CD4-positive, alpha-beta T cell treated with Interleukin-15 for 4 hours (primary cell): ENCODE data around the gene TEX10.
"Not testable (repeated sequence)": the region's sequence is repeated elsewhere in the genome, so short reads cannot be mapped to it uniquely, and the experiment has no call there.

Experiments
- DNase-seq: peaks from one replicate; pipeline ENCODE4 v3.0.0-alpha.2; 2020; ENCODE audit warnings: low spot score

Gene TEX10

DNA sequence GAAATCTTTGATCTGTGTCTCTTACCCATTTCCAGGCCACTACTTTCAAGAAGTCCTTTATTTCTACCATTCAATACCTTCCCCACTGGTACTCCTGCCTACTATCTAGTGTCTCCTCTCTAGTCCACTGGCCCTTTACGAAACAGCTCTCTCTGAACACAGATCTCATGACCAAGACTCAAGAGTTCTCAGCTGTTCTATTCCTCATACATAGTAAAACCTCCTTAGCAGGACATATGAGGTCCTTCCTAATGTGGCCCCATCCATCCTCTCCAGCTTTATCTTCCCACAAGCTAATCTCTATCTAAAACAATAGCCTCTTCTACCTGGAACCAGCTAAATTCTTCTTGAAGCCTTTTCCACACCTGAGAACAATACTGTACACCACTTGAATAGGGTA, 2.6 kb downstream of the TEX10 start:
- DNase-seq = no peak

DNA sequence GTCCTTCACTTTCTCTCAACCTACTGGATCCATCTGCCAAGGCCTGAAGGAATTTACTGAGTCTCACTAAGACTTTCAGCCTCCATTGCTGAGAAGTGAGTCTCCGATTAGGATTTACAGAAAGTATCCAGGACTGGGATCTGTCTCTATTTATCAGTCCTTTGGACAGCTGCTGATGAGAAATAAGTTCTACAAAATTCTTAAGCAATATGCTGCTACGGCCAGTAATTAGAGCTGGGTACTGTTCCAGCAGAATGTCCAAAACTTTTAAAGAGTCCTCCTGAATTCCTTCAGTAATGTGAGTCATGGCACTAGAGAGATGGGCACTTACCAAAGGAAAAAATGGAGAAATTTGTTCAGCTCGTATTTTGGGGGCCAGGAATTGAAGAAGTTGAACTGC, 5.9 kb downstream of the TEX10 start:
- DNase-seq = no peak

DNA sequence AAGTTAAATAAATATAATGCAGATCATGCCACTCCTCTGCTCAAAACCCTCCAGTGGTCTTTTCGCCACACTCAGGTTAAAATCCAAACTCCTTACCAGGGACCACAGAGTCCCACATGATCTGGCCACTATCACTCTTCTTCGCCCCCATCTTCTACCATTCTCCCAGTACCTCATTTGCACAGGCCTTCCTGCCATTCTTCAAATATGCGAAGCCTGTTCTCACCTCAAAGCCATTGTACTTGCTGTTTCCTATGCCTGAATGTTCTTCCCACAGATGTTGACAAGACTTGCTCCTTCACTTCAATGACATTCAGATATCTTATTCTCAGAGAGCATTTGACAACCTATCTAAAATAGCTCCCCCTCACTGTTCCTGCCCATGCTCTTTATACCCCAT, 10.9 kb downstream of the TEX10 start:
- DNase-seq = no peak

DNA sequence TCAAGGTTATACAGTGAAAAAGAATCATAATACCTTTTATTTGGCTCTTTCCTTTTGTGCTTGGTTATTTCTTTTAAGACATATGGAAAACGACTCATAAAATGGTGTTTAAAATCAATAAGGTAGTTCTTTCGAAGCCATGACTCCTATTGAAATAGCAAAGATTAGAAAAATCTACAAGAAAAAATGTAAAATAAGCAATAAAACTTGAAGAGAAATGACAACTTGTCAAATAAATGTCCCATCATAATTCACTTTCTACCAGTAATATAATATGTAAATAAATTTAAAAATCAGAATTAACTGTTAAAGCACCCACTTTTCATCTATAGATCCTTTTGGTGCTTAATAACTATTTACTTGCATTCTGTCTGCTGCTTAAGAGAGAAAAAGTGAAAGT, 12.5 kb downstream of the TEX10 start:
- DNase-seq = no peak

DNA sequence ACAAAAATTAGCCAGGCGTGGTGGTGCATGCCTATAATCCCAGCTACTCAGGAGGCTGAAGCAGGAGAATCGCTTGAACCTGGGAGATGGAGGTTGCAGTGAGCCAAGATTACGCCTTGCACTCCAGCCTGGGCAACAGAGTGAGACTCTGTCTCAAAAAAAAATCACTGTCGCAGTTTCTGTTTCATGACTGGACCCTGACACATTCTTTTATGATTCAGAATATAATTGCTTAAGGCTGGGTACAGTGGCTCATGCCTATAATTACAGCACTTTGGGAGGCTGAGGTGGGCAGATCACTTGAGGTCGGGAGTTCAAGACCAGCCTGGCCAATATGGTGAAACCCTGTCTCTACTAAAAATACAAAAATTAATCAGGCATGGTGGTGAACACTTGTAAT, 14.0 kb downstream of the TEX10 start:
- not testable (repeated sequence) for DNase-seq

DNA sequence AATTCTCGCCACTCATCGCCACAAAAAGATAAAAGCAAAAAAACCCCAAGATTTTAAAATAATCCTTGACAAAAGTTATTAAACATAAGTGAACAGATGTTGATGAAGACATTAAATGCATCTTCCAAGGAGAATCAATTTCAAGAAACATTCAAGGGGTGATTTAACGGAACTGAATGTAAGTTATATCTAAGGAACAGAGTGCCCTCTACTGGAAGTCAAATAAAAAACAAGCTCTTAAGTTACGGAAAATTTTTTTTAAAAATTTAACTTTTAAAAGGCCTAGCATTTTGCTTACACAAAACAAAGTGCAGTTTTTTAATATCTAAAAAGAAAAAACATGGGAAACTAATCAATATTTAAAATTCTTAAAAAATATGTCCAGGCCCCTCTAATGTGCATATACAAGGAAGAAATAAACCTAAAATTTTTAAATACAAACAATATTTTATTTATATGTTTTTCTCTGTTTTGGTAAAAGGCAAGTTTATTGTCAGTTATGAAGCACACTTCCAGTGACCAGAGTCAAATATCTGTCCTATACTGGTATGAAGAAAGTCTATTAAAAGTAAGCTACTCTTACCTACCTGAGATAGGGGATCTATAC, 28.0 kb downstream of the TEX10 start:
- DNase-seq = peak; percentile 25

DNA sequence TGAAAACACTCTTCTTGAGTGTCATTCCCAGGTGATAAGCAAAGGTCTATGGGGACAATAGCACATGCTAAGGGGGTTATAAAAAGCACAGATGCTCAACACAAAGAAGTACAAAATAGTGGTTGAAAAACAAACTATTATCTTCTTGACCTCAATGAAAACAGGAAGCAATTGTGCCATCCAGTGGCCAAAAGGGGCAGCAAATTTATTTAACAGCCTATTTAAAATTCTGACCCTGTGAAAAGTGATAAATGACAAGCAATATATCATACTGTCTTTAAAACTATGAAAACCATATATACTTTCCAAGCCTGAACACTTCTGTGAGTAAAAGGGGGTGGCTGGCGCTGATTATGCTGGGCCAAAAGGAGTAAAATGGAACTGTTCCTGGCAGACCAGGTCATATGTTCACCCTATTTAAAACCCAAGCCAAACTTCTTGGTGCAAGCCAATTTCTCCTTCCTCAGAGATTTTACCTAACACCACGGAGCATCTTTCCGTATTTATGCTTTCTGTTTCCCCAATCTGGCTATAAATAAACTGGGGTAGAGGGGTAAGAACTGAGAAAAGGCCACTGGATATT, 29.7 kb downstream of the TEX10 start:
- peak; percentile 39 for DNase-seq

DNA sequence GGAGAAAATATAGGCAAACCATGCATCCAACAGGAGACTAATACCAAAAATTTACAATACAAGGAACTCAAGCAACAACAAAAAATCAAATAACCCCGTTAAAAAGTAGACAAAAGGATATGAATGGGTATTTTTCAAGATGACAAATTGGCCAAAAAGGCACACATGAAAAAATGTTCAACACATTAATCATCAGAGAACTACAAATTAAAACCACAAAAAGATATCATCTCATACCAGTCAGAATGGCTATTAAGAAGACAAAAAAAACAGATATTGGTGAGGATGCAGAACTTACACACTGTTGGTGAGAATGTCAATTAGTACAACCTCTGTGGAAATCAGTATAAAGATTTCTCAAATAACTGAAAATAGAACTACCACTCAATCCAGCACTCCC, 35.0 kb downstream of the TEX10 start:
- DNase-seq = no peak

DNA sequence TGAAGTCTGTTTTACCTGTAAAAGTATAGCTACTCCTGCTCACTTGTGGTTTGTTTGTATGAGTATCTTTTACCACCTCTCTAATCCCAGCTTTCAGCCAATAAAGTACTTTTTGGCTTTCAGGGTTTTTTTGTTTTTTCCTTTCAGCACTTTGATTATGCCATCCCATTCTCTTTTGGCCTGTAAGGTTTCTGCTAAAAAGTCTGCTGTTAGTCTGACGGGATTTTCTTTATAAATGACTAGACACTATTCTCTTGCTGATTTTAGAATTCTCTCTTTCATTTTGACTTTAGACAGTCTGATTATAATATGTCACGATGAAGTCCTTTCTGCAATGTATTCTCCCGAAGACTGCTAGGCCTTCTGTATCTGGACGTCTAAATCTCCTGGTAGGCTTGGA, 37.2 kb downstream of the TEX10 start:
- DNase-seq = no peak

DNA sequence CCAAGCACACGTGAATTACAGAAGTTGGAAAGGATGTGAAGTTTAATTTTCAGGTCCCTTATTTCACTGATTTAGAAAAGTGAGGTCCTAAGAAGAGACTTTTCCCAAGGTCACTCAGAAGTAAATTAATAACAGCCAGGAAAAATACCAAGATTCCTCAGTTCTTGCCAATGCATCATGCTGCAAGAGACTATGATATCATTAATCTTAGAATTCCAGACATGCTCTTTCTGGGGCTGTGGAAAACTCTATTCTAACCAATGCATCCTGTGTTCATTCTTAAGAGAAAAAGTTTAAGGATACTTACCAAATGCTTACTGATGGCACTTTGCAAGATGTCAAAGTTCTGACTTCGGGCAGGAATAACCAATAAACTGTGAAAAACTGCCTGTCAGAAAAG, 42.8 kb downstream of the TEX10 start:
- DNase-seq = no peak

DNA sequence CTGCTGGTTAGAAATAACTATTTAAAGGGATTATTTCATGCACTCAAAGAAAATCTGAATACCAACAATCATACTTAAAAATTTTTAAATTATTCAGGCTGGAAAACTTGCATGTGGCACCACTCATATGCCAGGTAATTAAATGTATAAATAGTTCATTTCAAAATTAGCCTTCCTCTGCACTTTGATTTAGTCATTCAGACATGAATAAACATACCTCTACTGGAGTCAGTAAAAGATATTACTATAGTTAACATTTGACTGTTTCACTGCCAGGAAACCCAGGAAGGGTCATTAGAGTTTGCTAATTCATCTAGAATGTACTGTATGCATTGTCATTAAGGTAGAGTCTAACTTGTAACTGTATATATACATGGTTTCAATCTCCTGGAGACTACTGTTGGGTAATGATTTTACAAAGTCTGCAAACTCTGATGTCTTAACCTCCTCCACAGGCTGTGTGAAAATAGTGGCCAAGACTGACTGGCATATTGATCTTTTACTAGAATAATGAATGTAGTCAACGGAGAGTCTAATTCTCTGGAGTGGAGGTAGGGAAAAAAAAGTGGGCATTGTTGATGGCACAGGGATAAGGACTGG, 43.7 kb downstream of the TEX10 start:
- DNase-seq = no peak

DNA sequence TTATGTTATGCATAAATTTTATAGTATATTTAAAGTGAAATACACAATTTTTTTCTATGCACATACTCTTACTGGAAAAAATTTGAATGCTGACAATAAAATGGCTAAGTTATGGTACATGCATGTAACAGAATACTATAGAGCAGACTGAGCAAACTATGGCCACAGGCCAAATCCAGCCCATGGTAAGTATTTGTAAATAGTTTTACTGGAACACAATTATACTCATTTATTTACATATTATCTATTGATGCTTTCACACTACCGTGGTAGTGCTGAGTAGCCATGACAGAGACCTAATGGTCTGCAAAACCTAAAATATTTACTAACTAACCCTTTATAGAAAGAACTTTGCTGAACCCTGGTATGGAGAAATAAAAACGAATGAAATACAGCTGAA, 45.7 kb downstream of the TEX10 start:
- DNase-seq = no peak

DNA sequence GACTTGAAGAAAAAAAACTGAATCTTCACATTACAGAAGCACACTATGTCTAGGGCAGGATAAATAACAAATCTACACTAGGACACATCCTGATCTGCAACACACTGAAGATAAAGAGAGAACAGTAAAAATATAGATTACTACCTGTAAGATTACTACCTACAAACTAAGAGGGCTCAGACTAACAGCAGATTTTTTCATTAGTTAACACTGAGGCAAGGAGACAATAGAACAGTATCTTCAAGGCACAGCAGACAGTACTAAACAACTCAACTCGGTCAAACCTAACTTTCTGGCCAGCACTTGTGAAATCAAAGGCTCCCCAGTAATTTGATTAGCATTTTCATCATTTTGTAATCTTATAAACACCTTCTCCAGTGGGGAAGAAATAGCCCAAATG, 46.5 kb downstream of the TEX10 start:
- no peak for DNase-seq

DNA sequence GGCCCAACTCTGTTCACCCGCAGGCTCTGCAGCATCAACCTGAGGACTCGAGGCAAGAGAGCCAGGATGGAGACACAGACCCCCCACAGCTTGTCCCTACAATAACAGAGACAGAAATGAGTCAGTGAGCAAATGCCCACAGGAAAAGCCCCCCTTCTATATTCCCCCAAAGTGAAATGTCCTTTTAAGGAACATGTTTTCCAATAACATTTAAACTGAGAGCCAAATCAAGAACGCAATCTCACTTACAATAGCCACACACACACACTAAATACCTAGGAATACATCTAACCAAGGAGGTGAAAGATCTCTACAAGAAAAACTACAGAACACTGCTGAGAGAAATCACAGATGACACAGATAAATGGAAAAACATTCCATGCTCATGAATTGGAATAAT, 49.0 kb downstream of the TEX10 start:
- no peak for DNase-seq

DNA sequence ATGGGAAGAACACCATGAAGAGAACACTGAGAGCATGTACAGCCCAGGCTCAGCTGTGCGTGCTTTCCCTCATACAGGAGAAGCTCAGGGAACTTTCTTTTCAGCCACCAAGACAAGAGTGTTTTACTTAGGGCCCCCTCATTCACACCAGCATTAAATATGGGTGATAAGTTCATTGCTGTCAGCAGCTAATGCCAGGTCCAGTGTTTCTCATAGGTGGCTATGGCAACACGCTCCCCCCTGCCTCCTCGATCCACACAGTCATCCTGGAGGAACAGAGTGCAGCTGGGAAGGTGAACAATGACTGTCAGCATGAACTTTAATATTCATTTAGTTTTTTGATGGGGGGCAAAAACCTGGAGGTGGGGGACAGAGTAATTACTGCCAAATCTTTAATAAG, 54.4 kb downstream of the TEX10 start:
- no peak for DNase-seq

DNA sequence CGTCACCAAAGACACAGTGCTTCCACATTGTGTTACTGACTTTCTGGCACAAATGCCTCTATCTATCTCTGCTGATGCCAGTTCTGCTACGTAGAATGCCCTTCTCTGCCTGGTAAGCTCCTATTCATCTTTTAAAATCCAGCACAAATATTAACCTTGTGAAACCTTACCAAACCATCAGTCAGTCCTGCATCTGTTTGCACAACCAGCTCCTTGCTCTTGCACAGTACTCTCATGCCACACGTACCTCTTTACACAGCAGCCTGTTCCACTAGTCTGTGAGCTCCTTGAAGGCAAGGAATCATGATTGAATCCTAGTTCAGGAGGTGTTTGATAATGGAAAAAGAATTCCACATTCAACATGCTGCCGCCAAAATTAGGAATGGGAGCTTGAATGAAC, 56.3 kb downstream of the TEX10 start:
- no peak for DNase-seq

DNA sequence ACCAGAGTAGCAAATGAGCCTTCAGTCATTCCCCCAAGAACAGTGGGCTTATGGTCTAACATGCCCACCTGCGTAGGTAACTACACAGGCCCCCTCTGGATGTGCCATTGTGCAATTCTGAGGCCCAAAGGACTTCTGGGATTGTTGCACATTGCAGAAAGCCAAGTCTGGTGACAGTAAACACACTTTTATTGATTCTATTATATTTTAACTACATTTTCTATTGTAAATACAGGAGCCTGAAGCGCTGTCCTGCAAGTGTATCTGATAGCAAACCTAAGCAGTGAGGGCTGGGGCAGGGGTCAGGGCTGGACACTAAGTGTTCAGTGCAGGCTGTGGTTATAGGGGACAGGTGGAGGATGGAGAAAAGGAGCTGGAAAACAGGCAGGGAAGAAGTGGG, 57.5 kb downstream of the TEX10 start:
- no peak for DNase-seq

DNA sequence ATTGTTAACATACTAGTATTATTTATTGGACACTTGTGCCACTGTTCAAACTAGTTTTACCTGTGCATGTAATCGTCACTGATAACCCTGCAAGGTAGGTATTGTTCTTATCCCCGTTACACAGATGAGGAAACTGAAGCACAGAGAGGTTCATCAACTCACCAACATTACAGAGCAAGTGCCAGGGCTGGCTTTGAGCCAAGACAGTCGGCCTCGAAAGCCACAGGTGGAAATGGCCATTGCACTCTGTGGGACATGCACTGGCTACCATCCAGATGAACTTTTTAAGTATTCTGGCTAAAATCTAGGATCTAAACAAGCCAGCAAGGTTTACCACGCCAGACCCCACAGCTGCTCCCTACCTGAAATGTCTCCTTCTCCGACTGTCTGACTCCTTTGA, 57.9 kb downstream of the TEX10 start:
- DNase-seq = no peak

DNA sequence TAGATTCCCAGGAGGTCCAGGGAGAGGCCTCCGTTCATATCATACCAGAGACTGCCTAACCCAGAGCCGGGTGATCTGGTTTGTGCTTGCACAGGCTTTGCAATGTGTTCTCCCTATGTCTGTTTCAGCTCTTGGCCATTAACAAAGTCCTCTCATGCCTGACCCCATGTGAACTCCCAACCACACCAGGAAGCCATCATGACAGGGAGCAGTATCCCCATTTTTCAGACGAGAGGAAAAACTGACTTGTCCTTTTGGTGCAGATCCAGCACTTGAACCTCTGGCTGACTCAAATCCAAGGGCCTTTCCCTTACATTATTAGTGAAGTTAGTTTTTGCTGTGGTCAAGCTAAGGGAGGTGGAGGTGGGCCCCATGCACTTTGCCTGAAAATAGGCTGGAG, 58.4 kb downstream of the TEX10 start:
- no peak for DNase-seq

DNA sequence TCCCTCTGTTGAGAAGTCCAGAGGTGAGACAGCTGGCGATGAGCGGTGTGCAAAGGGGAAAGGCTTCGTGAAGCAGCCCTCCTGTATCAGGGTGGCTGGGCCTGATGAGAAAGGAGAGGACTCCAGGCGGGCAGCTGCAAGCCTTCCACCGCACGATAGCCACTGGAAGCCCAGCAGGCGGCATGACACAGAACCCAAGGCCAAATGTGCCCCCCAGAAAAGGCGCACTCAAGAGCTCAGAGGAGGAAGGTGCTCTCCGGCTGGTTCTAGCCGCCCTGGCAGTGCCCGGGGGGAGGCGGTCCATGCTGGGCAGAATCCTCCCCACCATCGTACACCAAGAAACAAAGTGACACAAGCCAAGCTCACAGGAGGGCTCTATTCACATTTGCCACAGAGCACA, 60.3 kb downstream of the TEX10 start:
- no peak for DNase-seq

DNA sequence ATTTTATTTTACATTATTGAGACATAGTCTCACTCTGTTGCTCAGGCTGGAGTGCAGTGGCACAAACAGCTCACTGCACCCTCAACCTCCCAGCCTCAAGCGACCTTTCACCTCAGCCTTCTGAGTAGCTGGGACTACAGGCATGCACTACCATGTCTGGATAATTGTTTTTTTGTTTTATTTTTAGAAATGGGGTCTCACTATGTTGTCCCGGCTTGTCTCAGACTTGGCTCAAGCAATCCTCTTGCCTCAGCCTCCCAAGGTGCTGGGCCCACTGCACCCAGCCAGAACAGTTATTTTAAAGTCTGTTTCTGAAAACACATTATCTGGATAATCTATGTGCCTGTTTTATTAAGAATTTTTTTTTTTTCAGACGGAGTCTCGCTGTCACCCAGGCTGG, 62.0 kb downstream of the TEX10 start:
- DNase-seq = no peak

DNA sequence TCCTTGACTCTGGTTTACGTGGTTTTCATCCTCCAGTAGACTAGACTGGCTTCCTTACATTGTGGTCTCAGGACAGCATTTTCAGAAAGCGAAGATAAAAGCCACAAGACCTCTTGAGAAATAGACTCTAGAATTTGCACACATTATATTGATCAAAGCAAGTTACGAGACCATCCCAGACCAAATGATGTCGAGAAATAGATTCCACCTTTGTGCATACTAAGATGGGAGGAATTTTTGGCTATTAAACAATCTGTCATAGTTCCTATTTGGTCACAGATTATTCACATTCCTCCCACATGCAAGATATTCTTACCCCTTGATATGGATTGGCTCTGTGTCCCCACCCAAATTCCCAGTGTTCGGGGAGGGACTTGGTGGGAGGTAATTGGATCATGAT, 65.6 kb downstream of the TEX10 start:
- DNase-seq = no peak

DNA sequence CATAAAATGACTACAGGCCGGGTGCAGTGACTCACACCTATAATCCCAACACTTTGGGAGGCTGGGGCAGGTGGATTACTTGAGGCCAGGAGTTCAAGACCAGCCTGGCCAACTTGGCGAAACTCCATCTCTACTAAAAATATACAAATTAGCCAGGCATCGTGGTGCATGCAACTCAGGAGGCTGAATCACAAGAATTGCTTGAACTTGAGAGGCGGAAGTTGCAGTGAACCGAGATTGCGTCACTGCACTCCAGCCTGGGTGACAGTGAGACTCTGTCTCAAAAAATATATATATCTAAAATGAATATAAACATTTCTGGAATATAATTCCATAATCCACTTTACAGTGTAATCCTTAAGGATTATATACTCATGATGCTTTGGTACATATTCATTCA, 66.5 kb downstream of the TEX10 start:
- DNase-seq = no peak

DNA sequence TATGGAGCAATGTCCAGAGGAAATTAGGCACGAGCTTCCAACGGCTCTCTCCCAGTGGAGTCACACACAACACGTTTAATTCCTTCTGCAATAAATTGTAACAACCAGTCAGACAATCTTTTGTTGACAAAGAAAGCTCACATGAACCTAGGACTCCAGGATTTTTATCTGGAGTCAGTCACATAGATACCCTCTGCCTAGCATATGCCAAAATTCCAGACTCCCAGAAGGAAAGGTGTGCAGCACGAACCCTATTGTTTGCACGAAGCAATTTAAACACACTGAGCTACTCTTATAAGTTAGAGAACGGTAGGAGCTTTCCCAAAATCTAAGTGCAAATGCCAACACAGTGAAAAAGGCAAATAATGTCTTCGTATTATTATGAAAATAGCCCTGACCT, 67.1 kb downstream of the TEX10 start:
- DNase-seq = no peak
